ENCODE results near the gene GJA3.

GJA3 gene

GRCh38 chr13:20160306-20161274 lies at the start of gene GJA3:
Gene GJA3 (minus strand): TSS chr13:20161052. CDS start chr13:20143288, 17,764 bp downstream.
- DNase-seq (ENCODE audit: extremely low read depth, low read depth), result no peak
- no peak for TF ChIP-seq CTCF (IDR thresholded peaks at IDR 0.05; ENCODE audit: low read depth, low read length)

- no peak for TF ChIP-seq CTCF (IDR thresholded peaks at IDR 0.05; ENCODE audit: low read depth, low read length)
- DNase-seq (ENCODE audit: extremely low read depth, low read depth), result no peak
Measured at GRCh38 chr13:20209948-20210347, 49.1 kb upstream of the GJA3 start.

- DNase-seq (ENCODE audit: extremely low read depth, low read depth), result no peak
- no peak for TF ChIP-seq CTCF (IDR thresholded peaks at IDR 0.05; ENCODE audit: low read depth, low read length)
Measured at GRCh38 chr13:20206698-20207235, 45.9 kb upstream of the GJA3 start.

- DNase-seq (ENCODE audit: extremely low read depth, low read depth), result no peak
- no peak for TF ChIP-seq CTCF (IDR thresholded peaks at IDR 0.05; ENCODE audit: low read depth, low read length)
Measured at GRCh38 chr13:20206065-20206697, 45.3 kb upstream of the GJA3 start.

- TF ChIP-seq CTCF (IDR thresholded peaks at IDR 0.05; ENCODE audit: low read depth, low read length), result no peak
- DNase-seq (ENCODE audit: extremely low read depth, low read depth), result no peak
Measured at GRCh38 chr13:20198781-20199180, 37.9 kb upstream of the GJA3 start.

GRCh38 chr13:20197361-20197834 lies 36.5 kb upstream of the GJA3 start:
- peak; percentile 77 for TF ChIP-seq CTCF (IDR thresholded peaks at IDR 0.05; ENCODE audit: low read depth, low read length)
- DNase-seq (ENCODE audit: extremely low read depth, low read depth), result no peak

GRCh38 chr13:20195801-20196200 lies 34.9 kb upstream of the GJA3 start:
- DNase-seq (ENCODE audit: extremely low read depth, low read depth), result no peak
- no peak for TF ChIP-seq CTCF (IDR thresholded peaks at IDR 0.05; ENCODE audit: low read depth, low read length)
